Measurements from ENCODE around the gene CST3. TPM values are rescaled to one million over a fixed set of nuclear protein-coding genes. Genes with fewer than 3 reads are reported as not detected.
"Not testable (repeated sequence)": the region's sequence is repeated elsewhere in the genome, so short reads cannot be mapped to it uniquely, and the experiment has no call there.

The CST3 gene, protein sequence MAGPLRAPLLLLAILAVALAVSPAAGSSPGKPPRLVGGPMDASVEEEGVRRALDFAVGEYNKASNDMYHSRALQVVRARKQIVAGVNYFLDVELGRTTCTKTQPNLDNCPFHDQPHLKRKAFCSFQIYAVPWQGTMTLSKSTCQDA
- total RNA-seq = 1,000 to 10,000 TPM in 2 of 4 donors, 100 to 1,000 TPM in 2; 607 to 1,755 (median 1,289) TPM

GRCh38 chr20:23637282-23638221, at the start of gene CST3:
Gene CST3 (minus strand): TSS chr20:23637955. CDS start chr20:23637862, 93 bp downstream.
- WGBS, 2 donors (ENCODE audit: low coverage in 1 of 2) = 2 to 3% methylated on average over 5 to 56 of the region's 92 CpGs
- peak within 1 kb of the TSS; percentile 65 to 93 (median 72) for H3K4me3 ChIP-seq
- TF ChIP-seq EP300 (IDR thresholded peaks at IDR 0.05; ENCODE audit: low read depth) (no peak), CTCF (IDR thresholded peaks at IDR 0.05) (peak in 1 of 5 experiments; percentile 28), POLR2AphosphoS5 (IDR thresholded peaks at IDR 0.05) (peak; percentile 90 to 95 (median 93)), POLR2A (IDR thresholded peaks at IDR 0.05) (peak; percentile 92)
- intact Hi-C loops (cut with DNase I; ENCODE audit: low total_unique reads) = loop anchor here (10.0 kb wide), 1 partner anchor 283 kb away; the partner anchor contains the start of gene NXT1
- H3K27me3 ChIP-seq = no peaks in the 10 kb centered on the region
- peaks cover 0 to 8% (median 3%) of the 10 kb centered on the region in 4 donors for H3K36me3 ChIP-seq
- peak; percentile 93 for DNase-seq
- in situ Hi-C loops (cut with MboI; ENCODE audit: low pct_ligation_motif_present in 1 of 4, low pct_unique_long_range_greater_than_20kb in 1 of 4, low sequenced_read_pairs in 3 of 4) = no loop called here
- H3K27ac ChIP-seq = peak within 1 kb of the TSS; percentile 91 to 99 (median 98)
- H3K9me3 ChIP-seq = no peaks in the 10 kb centered on the region
- peaks cover 5 to 34% (median 22%) of the 10 kb centered on the region in 4 donors for H3K4me1 ChIP-seq

DNA sequence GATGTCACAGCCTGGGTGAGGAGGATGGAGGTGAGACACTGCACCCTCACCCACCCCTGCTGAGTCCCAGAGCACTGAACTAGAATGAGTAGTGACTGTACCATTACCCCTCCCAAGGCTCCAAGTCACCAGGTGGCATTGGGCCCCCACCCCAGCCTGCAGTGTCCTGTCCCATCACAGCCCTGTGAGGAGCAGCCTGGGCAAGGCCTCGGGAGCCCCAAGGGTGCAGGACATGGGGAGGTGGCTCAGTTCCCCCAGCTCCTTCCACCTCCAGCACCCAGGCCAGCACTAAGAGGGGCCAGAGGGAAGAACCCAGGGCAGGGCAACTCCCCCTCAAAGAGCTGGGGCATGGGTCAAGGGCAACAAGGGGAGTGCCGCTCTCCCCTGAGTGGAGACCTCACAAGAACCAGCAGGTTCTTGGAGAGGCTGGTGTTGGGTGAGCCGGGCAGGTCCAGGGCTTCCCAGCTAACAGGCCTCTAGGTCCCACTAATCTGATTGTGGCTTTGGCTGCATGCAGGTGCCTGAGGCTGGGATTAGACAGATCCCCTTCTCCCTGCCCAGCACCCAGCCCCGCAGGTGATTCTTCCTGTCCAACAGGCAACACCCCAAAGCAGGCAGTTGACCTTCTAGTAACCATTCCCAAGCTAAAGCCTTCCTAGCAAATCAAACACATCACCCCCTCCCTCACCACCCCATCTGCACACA, 48.4 kb upstream of the CST3 start:
- intact Hi-C loops (cut with DNase I; ENCODE audit: low total_unique reads) (no loop called here), in situ Hi-C loops (cut with MboI; ENCODE audit: low pct_ligation_motif_present in 1 of 4, low pct_unique_long_range_greater_than_20kb in 1 of 4, low sequenced_read_pairs in 3 of 4) (no loop called here)
- no peak overlapping the region for H3K4me3 ChIP-seq
- WGBS, 2 donors (ENCODE audit: low coverage in 1 of 2) = 80% methylated on average over 4 of the region's 4 CpGs; no CpG with 5 or more reads in 1 of the 2 donors
- H3K36me3 ChIP-seq = no peaks in the 10 kb centered on the region
- no peaks in the 10 kb centered on the region for H3K4me1 ChIP-seq
- no peak for TF ChIP-seq EP300 (IDR thresholded peaks at IDR 0.05; ENCODE audit: low read depth)
- no peak for TF ChIP-seq POLR2AphosphoS5 (IDR thresholded peaks at IDR 0.05)
- no peak for TF ChIP-seq CTCF (IDR thresholded peaks at IDR 0.05)
- TF ChIP-seq POLR2A (IDR thresholded peaks at IDR 0.05) = no peak
- no peaks in the 10 kb centered on the region for H3K27me3 ChIP-seq
- no peak for DNase-seq
- no peaks in the 10 kb centered on the region for H3K9me3 ChIP-seq
- H3K27ac ChIP-seq = no peak overlapping the region

GRCh38 chr20:23685529-23685896, 47.8 kb upstream of the CST3 start:
- H3K36me3 ChIP-seq; DNase-seq; in situ Hi-C loops (cut with MboI; ENCODE audit: low pct_ligation_motif_present in 1 of 4, low pct_unique_long_range_greater_than_20kb in 1 of 4, low sequenced_read_pairs in 3 of 4); H3K4me3 ChIP-seq; H3K27me3 ChIP-seq; H3K27ac ChIP-seq; H3K4me1 ChIP-seq; intact Hi-C loops (cut with DNase I; ENCODE audit: low total_unique reads); H3K9me3 ChIP-seq: not testable (repeated sequence)
- 66% methylated on average over 4 of the region's 4 CpGs; no CpG with 5 or more reads in 1 of the 2 donors for WGBS, 2 donors (ENCODE audit: low coverage in 1 of 2)

- Histone ChIP-seq H3K9me3 (no peaks in the 10 kb centered on the region), H3K27ac (no peak overlapping the region), H3K27me3 (no peaks in the 10 kb centered on the region), H3K4me1 (no peaks in the 10 kb centered on the region), H3K36me3 (no peaks in the 10 kb centered on the region), H3K4me3 (no peak overlapping the region)
- in situ Hi-C loops (cut with MboI; ENCODE audit: low pct_ligation_motif_present in 1 of 4, low pct_unique_long_range_greater_than_20kb in 1 of 4, low sequenced_read_pairs in 3 of 4) = no loop called here
- 78% methylated on average over 6 of the region's 6 CpGs; no CpG with 5 or more reads in 1 of the 2 donors for WGBS, 2 donors (ENCODE audit: low coverage in 1 of 2)
- intact Hi-C loops (cut with DNase I; ENCODE audit: low total_unique reads) = no loop called here
- DNase-seq = no peak
- TF ChIP-seq POLR2A (IDR thresholded peaks at IDR 0.05) (no peak), EP300 (IDR thresholded peaks at IDR 0.05; ENCODE audit: low read depth) (no peak), POLR2AphosphoS5 (IDR thresholded peaks at IDR 0.05) (no peak), CTCF (IDR thresholded peaks at IDR 0.05) (no peak)
These were observed 46.5 kb upstream of the CST3 start for GRCh38 chr20:23684261-23684660.
